Right lung (tissue), 10 donors: Measurements from ENCODE around the gene VAT1L. TPM values are rescaled to one million over a fixed set of nuclear protein-coding genes. Genes with fewer than 3 reads are reported as not detected.

Source experiments
- DNase-seq, 2 donors: peaks; one replicate each; pipeline ENCODE4 v3.0.0-alpha.2; 2013
- long read RNA-seq, 8 donors: transcript quantifications; one replicate each; lab custom pipeline, GENCODE V29; 2026
- polyA plus RNA-seq, 5 donors: library from polyadenylated mRNA; unstranded; fragments of 120-200 nt; gene quantifications; one replicate each; pipeline versions ENCODE4 v1.2.1 to v1.2.3, GENCODE V29; 2013; ENCODE audit warnings: inconsistent platforms in 1 of 5, low replicate concordance in 1 of 5; ENCODE audit not compliant: insufficient read length in 5 of 5, insufficient read depth in 1 of 5

The VAT1L gene, protein sequence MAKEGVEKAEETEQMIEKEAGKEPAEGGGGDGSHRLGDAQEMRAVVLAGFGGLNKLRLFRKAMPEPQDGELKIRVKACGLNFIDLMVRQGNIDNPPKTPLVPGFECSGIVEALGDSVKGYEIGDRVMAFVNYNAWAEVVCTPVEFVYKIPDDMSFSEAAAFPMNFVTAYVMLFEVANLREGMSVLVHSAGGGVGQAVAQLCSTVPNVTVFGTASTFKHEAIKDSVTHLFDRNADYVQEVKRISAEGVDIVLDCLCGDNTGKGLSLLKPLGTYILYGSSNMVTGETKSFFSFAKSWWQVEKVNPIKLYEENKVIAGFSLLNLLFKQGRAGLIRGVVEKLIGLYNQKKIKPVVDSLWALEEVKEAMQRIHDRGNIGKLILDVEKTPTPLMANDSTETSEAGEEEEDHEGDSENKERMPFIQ
- polyA plus RNA-seq: 10 to 100 TPM in 1 of 5 donors, 1 to 10 TPM in 4; 5.4 to 10.2 (median 7.4) TPM
- long read RNA-seq, donor 1, transcript VAT1L-201 (9 exons, 3,825 nt): major isoform, 9 of 9 reads
- long read RNA-seq, donor 1, partial matches to known transcripts: 0 of 9 reads
- long read RNA-seq, donor 1, other reads (novel, unspliced or antisense): 0 of 9 reads
- long read RNA-seq, donor 2, partial matches to known transcripts: 0 of 2 reads
- long read RNA-seq, donor 2, other reads (novel, unspliced or antisense): 0 of 2 reads
- long read RNA-seq, donor 3, partial matches to known transcripts: 0 of 4 reads
- long read RNA-seq, donor 3, other reads (novel, unspliced or antisense): 0 of 4 reads
- long read RNA-seq, donor 4, partial matches to known transcripts: 0 of 2 reads
- long read RNA-seq, donor 4, other reads (novel, unspliced or antisense): 0 of 2 reads
- long read RNA-seq, donor 5, partial matches to known transcripts: 0 of 2 reads
- long read RNA-seq, donor 5, other reads (novel, unspliced or antisense): 0 of 2 reads
- long read RNA-seq, donor 6, partial matches to known transcripts: 0 of 2 reads
- long read RNA-seq, donor 6, other reads (novel, unspliced or antisense): 0 of 2 reads
- long read RNA-seq, donor 7, partial matches to known transcripts: 0 of 1 reads
- long read RNA-seq, donor 7, other reads (novel, unspliced or antisense): 0 of 1 reads
- long read RNA-seq, donor 8, partial matches to known transcripts: 0 of 2 reads
- long read RNA-seq, donor 8, other reads (novel, unspliced or antisense): 0 of 2 reads

DNA sequence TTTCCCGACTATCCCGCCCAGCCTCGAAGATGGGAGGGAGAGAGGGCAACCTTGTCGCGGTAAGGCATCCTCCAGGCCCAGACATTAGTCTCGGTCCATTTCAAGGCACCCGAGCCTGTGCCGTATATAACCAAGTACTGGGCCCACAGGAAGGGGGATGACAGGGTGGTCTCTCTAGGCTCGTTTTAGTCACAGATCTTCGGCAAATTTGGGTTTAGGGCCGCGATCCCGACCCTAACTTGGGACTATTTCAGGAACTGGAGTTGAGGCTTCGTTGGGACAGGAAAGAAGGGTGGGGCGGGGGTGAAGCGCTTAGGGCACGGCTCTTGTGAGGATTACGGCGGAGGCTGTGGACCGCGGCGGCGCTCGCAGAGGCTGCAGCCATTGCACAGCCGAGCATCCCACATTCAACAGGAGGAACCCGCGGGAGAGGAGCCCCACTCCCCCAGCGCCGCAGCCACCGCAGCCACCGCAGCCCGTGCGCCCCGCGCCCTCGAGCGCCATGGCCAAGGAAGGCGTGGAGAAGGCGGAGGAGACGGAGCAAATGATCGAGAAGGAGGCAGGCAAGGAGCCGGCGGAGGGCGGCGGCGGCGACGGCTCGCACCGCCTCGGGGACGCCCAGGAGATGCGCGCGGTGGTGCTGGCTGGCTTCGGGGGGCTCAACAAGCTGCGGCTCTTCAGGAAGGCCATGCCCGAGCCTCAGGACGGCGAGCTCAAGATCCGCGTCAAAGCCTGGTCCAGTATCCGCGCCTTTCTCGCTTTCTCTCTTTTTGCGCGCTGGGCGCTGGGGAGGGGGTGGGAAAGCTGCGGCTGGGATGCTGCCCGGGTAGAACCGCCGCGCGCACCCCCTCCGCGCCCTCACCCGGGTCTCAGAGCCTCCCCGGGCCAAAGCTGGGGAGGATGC lies at the start of gene VAT1L:
VAT1L (plus strand) TSS at position 384 of the 904 bp plus-strand sequence; CDS start at position 503, 119 bp downstream.
- peak; percentile 22 to 31 for DNase-seq

DNA sequence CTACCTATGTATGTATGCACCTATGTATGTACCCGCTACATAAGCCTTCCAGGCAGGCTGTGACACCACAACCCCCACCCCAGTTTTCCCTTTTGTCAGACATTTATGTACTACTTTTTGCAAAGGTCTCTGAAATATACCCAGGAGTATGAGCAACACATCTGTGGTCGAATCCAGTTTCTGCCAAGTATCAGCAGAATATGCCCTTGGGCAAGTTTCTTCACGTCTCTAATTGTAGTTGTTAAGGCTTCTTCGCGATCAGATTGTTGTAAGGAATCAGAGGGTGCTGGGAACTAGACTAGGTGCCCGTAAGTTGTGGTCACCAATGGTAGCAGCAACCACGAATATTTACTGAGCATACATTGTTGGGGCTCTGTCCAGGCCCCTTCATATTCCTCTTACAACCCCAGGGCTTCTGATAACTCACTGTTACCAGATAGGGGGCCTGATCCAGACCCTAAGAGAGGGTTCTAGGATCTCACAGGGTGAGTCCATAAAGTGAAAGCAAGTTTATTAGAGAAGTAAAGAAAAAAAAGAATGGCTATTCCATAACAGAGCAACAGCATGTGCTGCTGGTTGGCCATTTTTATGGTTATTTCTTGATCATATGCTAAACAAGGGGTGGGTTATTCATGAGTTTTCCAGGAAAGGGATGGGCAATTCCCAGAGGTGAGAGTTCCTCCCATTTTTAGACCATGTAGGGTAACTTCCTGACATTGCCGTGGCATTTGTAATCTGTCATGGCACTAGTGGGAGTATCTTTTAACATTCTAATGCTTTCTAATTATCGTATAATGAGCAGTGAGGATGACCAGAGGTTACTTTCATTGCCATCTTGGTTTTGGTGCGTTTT lies 49.4 kb upstream of the VAT1L start:
- DNase-seq: no peak

DNA sequence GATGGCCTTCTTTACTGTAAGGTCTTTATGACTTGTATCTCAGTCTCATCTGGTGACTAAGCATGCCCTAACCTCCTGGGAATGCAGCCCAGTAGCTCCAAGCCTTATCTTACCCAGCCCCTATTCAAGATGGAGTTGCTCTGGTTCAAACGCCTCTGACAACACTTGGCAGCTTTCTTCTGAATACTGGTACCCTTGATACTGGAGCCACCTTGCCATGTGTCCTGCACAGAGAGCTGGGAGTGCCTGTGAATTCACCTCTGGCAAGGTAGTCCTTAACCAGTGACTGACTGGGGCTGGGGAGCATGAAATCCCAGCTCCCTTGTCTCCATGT lies 48.8 kb upstream of the VAT1L start:
- no peak for DNase-seq

DNA sequence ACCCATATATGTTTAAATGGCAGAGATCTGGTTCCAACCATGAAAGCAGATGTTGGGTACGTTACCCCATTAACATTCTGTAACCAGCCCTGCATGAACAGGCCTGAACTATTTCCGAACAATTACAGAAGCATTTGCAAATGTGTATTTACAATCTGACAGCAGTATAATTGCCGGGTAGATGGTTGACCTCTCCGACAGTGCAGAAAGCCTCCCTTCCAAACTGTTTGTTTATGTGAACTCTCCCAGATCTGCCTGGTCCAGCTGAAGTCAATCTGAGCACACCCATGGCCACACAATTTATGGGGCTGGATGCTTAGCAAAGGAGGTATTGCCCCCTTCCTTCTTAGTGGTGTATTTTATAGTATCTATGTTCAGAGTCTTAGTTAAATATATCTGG lies 44.2 kb upstream of the VAT1L start:
- DNase-seq: peak; percentile 72 to 78

DNA sequence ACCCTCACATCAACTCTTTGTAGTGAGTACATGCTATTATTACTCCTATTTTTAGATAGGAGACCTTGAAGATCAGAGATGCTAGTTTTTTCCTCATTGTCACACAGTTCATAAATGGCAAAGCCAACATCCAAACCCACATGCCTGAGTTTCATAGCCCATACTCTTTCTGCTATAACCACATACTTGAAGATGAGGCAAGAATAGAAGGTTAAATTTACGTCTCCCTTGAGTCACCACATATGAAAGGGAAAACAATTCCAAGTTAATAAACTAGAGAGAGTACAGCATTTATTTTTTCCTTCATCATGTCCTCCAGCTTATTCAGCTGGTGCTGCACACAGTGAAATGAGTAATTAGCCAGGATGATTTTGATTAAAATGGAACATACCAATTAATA lies 42.4 kb upstream of the VAT1L start:
- DNase-seq: no peak

DNA sequence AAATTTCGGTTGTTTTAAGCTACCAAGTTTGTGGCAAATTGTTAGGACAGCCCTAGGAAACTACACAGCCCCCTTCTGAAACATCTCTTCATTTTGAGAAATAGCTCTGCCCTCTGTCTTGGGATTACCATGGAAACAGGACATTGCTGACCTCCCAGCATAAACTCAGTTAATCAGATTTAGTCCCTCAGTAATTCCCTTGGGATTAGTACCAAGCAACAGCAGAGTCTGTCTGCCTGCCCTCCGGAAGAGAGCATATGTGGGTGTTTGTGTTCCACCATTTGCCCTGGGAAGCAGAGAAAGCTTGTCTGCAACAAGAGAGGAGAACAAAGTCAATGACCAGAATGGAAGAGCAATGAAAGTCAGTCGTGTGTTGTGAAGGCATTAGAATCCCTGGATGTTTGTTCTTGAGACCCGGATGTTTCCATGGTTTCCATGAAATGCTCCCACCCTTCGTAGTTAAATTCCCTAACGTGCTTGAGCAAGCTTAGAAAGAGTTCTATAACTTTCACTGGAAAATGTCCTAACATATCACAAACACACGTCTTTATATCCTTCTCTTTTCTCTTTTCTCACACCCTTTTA lies 39.9 kb upstream of the VAT1L start:
- no peak for DNase-seq

DNA sequence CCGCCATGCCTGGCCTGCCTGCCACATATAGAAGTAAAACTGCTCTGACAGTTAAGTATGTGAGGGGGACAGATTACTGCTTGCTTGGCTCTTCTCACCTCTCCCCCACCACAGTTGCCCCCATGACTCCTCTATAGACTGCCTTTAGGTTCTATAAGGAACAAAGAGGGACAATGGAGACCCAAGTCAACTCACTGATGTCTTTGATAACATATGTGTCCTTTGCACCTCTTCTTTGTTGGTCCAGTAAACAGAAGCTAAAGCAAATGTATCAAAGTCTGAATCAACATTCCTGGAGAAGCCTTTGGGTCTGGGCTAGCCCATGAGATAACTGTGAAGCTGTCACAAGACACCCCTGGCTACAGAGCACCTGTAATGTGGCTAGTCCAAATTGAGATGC lies 38.9 kb upstream of the VAT1L start:
- DNase-seq: no peak

DNA sequence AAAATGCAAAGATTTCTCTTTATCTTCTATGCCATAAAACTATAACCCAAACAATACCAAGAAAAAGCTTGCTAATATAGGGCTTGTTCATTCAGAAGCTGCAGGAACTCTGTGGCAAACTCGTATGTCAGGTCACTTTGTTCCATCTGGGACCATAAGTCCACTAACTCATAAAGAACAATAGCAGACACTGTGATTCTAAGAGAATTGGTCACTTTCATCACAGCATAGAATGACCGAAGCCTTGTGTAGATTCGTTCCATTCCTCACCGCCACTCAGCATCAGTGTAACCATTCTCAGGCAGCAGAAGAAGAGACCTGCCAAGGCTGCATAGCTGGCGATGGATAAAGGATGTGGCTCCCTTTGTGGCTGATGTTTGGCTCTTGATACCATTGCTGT lies 30.3 kb upstream of the VAT1L start:
- no peak for DNase-seq

DNA sequence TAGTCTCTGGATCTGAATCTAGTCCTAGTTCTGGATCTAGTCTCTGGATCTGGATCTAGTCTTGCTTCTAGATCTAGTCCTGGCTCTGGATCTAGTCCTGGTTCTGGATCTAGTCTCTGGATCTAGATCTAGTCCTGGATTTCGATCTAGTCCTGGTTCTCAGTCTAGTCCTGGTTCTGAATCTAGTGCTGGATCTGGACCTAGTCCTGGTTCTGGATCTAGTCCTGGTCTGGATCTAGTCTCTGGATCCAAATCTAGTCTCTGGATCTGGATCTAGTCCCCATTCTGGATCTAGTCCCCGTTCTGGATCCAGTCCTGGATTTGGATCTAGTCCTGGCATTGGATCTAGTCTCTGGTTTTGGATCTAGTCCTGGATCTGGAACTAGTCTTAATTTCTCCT lies 29.9 kb upstream of the VAT1L start:
- DNase-seq: no peak

DNA sequence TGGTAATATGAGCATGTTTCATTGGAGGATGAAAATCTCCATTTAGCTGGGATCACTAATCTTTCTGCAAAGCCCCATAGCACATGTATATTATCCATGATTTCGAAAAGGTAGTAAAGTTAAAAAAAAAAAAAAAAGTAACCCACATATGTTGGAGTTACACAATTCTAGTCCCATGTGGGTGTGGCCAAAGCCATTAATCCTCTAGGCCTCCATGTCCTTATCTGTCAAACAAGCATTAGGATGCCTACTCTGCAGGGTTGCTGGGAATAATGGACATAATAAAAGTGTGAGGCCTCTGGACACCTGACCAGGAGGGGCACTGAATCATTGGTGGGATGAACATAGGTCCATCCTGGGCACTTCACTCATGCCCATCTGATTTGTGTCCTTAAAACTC lies 29.2 kb upstream of the VAT1L start:
- no peak for DNase-seq

DNA sequence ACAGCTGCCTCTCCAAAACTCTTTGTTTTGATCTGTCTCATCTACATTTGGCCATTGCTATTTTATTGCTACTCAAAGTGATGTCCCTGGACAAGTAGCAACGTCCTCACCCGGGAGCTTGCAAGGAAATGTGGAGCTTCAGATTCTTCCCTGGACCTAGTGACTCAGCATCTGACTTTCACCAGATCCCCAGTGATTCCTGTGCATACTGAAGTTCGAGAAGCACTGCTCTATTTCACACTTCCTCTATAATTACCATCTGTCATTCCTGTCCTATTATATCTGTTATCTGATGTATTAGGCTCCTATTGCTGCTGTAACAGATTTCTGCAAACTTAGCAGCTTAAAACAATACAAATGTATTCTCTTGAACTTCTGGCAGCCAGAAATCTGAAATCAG lies 28.5 kb upstream of the VAT1L start:
- no peak for DNase-seq

DNA sequence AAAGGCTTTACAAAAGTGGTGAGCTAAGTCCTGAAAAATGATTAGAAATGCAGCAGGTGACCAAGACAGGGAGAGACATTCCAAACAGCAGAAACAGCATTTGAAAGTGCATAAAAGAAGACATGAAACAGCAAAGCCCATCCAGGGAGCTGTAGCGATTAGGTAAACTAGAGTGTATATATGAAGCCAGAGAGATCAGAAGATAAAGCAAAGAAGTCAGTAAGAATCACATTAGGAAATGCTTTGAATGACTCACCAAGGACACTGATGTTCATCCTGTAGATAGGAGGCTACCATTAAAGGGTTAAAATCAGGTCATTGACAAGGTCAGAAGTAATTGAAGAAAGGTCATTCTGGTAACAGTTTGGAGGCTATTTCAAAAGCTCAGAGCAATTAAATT lies 27.6 kb upstream of the VAT1L start:
- no peak for DNase-seq

DNA sequence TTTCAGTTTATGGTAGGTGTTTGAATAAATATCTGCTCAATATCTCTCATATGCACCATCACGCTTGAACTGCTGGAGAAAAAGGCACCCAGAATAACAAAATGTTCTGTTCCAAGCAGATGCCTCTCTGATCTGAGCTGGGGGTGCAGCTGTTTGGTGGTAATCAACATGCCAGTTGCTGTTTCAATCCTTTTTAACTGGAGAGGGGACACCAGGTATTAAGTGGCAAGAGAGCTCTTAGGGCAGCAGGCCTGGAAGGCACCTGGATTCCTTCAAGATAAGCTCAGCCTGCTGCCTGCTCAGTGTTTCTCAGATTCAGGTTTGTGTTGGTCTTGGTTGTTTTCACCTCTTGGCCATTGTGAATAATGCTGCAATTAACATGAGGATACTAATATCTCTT lies 27.2 kb upstream of the VAT1L start:
- DNase-seq: no peak

DNA sequence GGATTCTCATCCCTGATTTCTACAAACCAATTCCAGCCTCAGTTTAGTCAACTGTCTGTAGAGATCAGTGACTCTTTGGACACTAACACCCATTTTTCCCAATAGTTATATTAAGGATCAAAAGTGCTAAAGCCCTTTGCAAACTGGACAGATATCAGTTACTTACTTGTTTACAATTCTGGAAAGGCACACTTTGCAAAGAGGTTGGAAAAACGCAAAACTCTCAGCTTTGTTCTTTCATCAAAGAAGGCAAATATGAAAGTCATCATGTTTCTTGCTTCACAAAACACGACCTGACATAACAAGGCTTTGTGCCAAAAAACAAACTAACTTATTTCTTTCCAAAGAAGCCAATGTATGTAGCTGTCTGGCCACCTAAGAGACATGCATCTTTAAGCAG lies 26.1 kb upstream of the VAT1L start:
- DNase-seq: no peak

DNA sequence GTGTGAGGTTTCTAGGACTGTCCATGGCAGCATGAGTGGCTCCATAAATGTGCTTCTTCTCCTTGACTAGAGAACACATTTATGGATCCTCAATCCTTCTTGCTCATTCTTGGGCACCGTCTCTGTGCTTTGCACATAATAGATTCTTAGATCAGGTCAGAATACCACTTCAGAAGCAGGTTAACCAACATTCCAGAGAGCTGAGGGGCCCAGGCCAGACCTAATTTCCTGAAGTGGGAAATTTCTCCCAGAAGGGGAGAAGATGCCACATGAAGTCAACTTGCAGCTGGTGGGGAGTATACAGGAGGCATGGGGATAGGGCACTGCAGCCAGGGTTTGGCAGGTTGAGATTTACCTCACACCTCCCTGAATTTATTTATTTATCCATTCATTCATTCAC lies 24.4 kb upstream of the VAT1L start:
- DNase-seq: peak; percentile 28 to 31

DNA sequence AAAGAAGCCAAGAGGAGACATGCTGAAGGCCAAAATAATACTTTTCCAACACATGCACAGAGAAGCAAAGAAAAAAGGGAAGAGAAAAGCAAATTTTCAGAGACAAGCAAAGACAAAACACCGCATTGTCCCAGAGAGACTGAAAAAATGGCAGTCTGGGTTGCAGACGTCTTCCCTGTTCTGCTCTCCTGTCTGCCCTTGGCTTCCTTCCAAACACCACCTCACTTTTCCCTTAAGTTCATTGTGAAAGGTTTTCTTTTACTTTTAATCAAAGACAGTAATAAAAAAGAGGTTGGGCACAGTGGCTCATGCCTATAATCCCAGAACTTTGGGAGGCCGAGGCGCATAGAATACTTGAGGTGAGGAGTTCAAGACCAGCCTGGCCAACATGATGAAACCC lies 21.2 kb upstream of the VAT1L start:
- DNase-seq: no peak

DNA sequence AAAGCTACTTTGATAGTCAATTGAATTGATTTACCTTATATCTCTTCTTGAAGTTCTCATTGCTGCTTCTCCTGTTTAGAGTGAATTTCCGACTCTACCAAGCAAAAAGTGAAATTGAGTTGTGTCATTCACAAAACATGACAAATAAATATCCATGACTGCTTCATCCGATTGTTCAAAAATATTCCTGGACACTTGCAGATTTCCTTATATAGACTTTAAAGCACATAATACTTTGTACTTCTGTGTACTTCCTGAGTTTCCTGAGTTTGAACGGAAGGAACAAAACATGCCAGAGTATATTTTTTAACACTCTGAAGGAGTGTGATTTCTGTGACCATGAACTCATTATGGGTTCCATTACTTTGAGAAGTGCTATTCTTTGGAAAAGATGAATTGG lies 20.5 kb upstream of the VAT1L start:
- no peak for DNase-seq

DNA sequence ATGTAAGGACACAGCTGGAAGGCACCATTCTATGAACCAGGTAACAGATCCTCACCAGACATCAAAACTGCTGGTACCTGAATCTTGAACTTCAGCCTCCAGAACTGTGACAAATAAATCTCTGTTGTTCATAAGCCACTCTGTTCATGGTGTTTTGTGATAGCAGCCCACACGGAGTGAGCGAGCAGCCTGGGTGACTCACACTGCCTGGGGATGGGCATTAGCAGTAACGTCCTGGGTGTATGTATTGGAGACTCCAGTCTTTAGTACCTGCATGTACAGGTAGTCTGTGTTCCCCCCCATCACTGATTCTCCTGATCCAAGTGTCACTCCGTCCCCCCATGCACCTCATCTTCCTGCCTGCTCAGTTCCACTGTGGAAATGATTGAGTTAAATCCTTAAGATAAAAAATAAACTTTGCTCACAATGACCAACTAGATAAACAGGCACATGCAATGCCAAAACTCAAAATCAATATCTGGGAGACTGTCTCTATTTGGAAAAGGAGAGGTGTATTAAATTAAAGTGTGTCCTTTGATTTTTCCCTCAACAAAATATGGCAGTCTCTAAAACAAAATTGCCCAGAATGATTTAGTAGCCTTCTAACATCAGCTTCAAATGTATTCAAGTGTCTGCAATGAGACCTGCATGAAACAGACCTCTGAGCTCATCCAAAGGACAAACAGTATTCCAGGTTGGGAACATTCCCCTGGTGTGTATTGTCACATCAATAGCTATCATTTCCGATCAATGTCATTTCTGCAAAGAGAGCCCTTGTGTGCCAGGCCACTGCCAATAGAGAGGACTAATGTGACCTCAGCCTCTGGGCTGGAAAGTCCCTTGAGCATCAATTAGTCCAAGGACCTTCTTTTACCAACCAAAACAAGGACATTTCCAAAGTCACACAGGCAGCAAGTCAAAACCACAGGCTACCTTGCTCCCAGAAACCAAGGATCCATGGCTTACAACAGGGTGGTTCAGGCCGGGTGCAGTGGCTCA lies 12.2 kb upstream of the VAT1L start:
- DNase-seq: no peak

DNA sequence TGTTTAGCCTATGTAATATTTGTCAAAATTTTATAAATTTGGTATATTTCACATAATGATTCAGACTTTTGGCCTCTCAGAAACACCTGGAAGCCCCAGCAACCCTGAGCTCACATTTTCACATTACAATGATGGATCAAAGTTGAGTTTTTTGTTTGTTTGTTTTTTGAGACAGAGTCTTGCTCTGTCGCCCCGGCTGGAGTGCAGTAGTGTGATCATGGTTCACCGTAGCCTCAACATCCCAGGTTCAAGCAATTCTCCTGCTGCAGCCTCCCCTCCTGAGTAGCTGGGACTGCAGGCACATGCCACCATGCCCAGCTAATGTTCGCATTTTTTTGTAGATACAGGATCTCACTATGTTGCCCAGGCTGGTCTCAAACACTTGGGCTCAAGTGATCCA lies 10.6 kb upstream of the VAT1L start:
- DNase-seq: no peak
